ENCODE results near the gene IHH.

IHH gene

DNA sequence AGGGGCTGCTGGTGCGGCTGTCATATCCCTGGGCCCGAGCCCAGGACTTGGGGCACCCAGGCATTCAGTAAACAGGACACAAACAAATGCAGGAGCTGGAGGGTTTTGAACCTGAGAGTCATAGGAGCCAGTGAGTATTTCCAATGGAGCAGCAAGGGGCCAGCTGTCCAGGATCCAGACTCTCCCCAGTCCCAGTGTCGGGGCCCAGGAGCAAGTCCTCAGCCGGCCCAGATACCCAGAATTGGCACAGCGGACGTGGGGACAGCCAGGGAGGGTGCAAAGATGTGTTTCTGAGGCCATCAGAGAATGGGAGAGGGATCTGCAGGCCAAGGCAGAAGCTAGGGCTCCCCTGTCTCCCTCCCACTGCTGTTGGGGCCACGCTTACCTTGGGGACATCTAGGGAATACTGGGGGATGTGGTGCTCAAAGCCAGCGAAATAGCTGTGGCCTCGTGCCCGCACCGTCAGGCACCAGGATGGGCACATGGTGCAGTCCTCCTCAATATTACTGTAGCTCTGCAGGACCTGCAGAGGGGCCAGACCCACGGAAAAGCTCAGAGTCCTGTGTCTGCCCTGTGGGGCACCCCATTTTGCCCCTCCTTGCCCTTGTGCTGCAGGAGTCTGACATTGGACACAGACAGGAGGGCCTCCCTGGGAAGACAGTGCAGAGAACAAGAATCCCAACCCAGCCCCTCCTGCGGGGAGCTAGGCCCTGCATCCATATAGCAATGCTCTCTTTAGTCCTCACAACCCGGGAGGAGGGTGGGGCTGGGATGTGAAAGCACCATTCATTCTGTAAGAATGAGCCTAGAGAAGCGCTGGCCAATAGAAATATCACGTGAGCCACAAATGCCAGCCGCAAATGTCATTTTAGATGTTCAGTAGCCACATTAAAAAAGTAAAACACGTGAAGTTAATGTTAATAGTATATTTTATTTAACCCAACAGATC is 34.8 kb downstream of the IHH start:
- no peaks in the 10 kb centered on the region for H3K4me1 ChIP-seq (ENCODE audit: control insufficient read depth in 1 of 2, insufficient read depth in 2 of 2, low read length in 2 of 2)
- no peak overlapping the region for H3K4me3 ChIP-seq (ENCODE audit: low read depth in 1 of 2, low read length in 2 of 2)
- H3K27ac ChIP-seq (ENCODE audit: low read length) = no peak overlapping the region
- H3K9me3 ChIP-seq (ENCODE audit: control insufficient read depth in 1 of 2, low read length in 2 of 2) = no peaks in the 10 kb centered on the region
- H3K27me3 ChIP-seq (ENCODE audit: low read depth, low read length) = no peaks in the 10 kb centered on the region
- H3K36me3 ChIP-seq (ENCODE audit: control insufficient read depth in 1 of 2, insufficient read depth in 2 of 2, low read length in 2 of 2) = no peaks in the 10 kb centered on the region

DNA sequence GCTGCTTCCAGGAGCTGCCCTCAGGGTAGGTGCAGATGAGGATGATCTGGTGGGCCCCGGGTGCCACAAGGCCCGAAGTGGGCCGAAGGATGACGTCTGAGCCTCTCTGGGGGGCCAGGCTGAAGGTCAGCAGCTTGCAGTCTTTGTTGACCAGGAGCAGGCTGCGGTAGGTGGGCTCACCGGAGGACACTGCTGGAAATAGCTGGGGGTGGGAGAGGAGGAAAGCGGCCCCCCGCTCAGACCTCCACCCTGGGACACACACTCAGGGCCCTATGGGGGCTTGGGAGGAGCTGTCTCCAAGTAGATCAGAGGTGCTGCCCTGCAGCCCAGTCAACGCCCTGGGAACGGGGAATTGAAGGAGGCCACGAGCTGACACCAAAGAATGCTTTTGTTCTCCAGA is 36.7 kb downstream of the IHH start:
- no peaks in the 10 kb centered on the region for H3K4me1 ChIP-seq (ENCODE audit: control insufficient read depth in 1 of 2, insufficient read depth in 2 of 2, low read length in 2 of 2)
- H3K36me3 ChIP-seq (ENCODE audit: control insufficient read depth in 1 of 2, insufficient read depth in 2 of 2, low read length in 2 of 2) = no peaks in the 10 kb centered on the region
- H3K27ac ChIP-seq (ENCODE audit: low read length) = no peak overlapping the region
- no peaks in the 10 kb centered on the region for H3K27me3 ChIP-seq (ENCODE audit: low read depth, low read length)
- no peak overlapping the region for H3K4me3 ChIP-seq (ENCODE audit: low read depth in 1 of 2, low read length in 2 of 2)
- no peaks in the 10 kb centered on the region for H3K9me3 ChIP-seq (ENCODE audit: control insufficient read depth in 1 of 2, low read length in 2 of 2)

DNA sequence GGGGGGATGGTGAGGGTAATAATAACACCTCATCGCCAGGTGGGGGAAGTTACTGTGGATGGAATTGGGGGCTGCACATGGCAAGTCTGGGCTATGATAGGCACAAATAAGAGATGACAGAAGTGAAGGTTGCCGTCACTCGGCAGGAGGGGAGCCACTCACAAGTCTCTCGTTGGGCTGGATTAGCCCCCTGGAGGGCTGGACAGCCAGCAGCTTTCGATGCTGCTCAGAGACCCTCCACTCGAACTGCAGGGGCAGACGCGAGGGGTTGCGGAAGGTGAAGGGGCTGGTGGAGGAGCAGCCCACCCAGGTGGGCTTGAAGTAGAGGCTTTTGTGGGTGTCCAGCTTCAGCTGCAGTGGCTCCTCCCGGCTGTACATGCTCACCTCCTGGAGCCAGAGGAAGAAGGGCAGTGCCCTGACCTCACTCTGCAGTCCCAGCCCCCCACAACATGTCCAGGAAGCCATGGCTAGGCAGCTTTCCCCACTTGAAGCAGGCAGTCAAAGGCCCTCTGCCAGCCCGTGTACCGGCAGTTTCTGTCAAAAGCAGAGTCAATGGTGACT is 37.6 kb downstream of the IHH start:
- Histone ChIP-seq H3K36me3 (ENCODE audit: control insufficient read depth in 1 of 2, insufficient read depth in 2 of 2, low read length in 2 of 2) (no peaks in the 10 kb centered on the region), H3K4me1 (ENCODE audit: control insufficient read depth in 1 of 2, insufficient read depth in 2 of 2, low read length in 2 of 2) (no peaks in the 10 kb centered on the region), H3K27me3 (ENCODE audit: low read depth, low read length) (no peaks in the 10 kb centered on the region), H3K4me3 (ENCODE audit: low read depth in 1 of 2, low read length in 2 of 2) (no peak overlapping the region), H3K9me3 (ENCODE audit: control insufficient read depth in 1 of 2, low read length in 2 of 2) (no peaks in the 10 kb centered on the region), H3K27ac (ENCODE audit: low read length) (no peak overlapping the region)

DNA sequence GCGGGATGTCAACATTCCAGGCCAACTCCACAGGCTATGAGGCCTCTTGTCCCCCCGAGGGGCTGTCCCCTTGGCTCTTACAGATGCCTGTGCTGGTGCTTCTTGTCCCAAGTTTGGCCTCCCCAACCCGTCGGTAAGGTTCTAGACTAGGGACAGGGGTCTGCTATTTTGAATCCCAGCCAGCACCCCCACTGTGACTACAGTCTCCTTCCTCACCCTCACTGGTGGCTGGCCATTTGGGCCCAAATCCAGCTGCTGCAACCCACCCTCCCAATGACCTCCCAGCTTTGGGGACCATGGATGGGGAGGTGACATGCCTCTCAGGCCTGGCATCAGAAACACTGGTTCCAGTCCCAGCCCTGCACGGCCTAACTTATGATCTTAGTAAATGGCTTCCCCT is 38.1 kb downstream of the IHH start:
- H3K4me1 ChIP-seq (ENCODE audit: control insufficient read depth in 1 of 2, insufficient read depth in 2 of 2, low read length in 2 of 2) = no peaks in the 10 kb centered on the region

GRCh38 chr2:219022041-219022440 is 38.7 kb downstream of the IHH start:
- Histone ChIP-seq H3K27ac (ENCODE audit: low read length) (no peak overlapping the region), H3K27me3 (ENCODE audit: low read depth, low read length) (no peaks in the 10 kb centered on the region), H3K4me1 (ENCODE audit: control insufficient read depth in 1 of 2, insufficient read depth in 2 of 2, low read length in 2 of 2) (no peaks in the 10 kb centered on the region), H3K36me3 (ENCODE audit: control insufficient read depth in 1 of 2, insufficient read depth in 2 of 2, low read length in 2 of 2) (no peaks in the 10 kb centered on the region), H3K9me3 (ENCODE audit: control insufficient read depth in 1 of 2, low read length in 2 of 2) (no peaks in the 10 kb centered on the region), H3K4me3 (ENCODE audit: low read depth in 1 of 2, low read length in 2 of 2) (no peak overlapping the region)

More for the DNA sequence above, 38.1 kb downstream of the IHH start:
- no peak overlapping the region for H3K4me3 ChIP-seq (ENCODE audit: low read depth in 1 of 2, low read length in 2 of 2)
- no peaks in the 10 kb centered on the region for H3K27me3 ChIP-seq (ENCODE audit: low read depth, low read length)
- no peak overlapping the region for H3K27ac ChIP-seq (ENCODE audit: low read length)
- no peaks in the 10 kb centered on the region for H3K36me3 ChIP-seq (ENCODE audit: control insufficient read depth in 1 of 2, insufficient read depth in 2 of 2, low read length in 2 of 2)
- H3K9me3 ChIP-seq (ENCODE audit: control insufficient read depth in 1 of 2, low read length in 2 of 2) = no peaks in the 10 kb centered on the region

- H3K27ac ChIP-seq (ENCODE audit: low read length) = no peak overlapping the region
These were observed 39.1 kb downstream of the IHH start for GRCh38 chr2:219021591-219021990.

DNA sequence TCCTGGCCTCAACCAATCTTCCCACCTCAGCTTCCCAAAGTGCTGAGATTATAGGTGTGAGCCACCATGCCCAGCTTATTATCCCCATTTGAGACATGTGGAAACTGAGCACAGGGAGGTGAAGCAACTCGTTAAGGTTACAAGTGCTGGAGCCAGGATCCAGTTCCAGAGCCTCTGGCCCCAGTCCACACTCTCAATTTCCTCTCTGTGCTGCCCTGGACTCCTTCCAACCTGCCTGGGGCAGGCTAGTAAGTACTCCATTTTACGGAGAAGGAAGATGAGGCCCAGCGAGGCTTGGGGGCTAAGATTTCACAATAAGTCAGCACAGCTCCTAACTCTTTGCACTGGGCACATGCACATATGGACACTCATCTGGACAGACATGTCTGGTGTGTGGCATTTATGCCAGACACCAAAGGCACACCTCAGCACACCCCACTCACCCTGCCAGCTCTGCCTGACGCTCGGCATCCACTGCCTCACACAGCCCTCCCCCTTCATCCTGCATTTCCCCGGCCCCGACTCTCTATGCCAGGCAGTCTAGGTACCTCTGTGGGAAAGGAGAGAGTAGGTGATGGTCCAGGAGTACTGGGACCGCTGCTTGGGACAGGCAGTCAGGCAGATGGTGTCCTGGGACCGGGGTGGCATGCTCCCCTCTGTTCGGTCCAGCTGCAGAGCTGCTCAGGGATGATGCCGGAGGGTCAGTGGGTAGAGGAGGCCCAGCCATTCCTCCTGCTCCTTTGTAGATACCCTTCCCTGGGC is 39.9 kb downstream of the IHH start:
- Histone ChIP-seq H3K4me3 (ENCODE audit: low read depth in 1 of 2, low read length in 2 of 2) (no peak overlapping the region), H3K4me1 (ENCODE audit: control insufficient read depth in 1 of 2, insufficient read depth in 2 of 2, low read length in 2 of 2) (no peaks in the 10 kb centered on the region), H3K36me3 (ENCODE audit: control insufficient read depth in 1 of 2, insufficient read depth in 2 of 2, low read length in 2 of 2) (no peaks in the 10 kb centered on the region), H3K27ac (ENCODE audit: low read length) (no peak overlapping the region), H3K27me3 (ENCODE audit: low read depth, low read length) (no peaks in the 10 kb centered on the region), H3K9me3 (ENCODE audit: control insufficient read depth in 1 of 2, low read length in 2 of 2) (no peaks in the 10 kb centered on the region)

More at GRCh38 chr2:219021591-219021990, 39.1 kb downstream of the IHH start:
- H3K4me1 ChIP-seq (ENCODE audit: control insufficient read depth in 1 of 2, insufficient read depth in 2 of 2, low read length in 2 of 2) = no peaks in the 10 kb centered on the region
- no peaks in the 10 kb centered on the region for H3K9me3 ChIP-seq (ENCODE audit: control insufficient read depth in 1 of 2, low read length in 2 of 2)
- H3K36me3 ChIP-seq (ENCODE audit: control insufficient read depth in 1 of 2, insufficient read depth in 2 of 2, low read length in 2 of 2) = no peaks in the 10 kb centered on the region
- no peak overlapping the region for H3K4me3 ChIP-seq (ENCODE audit: low read depth in 1 of 2, low read length in 2 of 2)
- no peaks in the 10 kb centered on the region for H3K27me3 ChIP-seq (ENCODE audit: low read depth, low read length)

GRCh38 chr2:219019436-219019835 is 41.3 kb downstream of the IHH start:
- H3K9me3 ChIP-seq (ENCODE audit: control insufficient read depth in 1 of 2, low read length in 2 of 2) = no peaks in the 10 kb centered on the region
- H3K36me3 ChIP-seq (ENCODE audit: control insufficient read depth in 1 of 2, insufficient read depth in 2 of 2, low read length in 2 of 2) = no peaks in the 10 kb centered on the region
- no peaks in the 10 kb centered on the region for H3K4me1 ChIP-seq (ENCODE audit: control insufficient read depth in 1 of 2, insufficient read depth in 2 of 2, low read length in 2 of 2)
- H3K4me3 ChIP-seq (ENCODE audit: low read depth in 1 of 2, low read length in 2 of 2) = no peak overlapping the region
- H3K27me3 ChIP-seq (ENCODE audit: low read depth, low read length) = no peaks in the 10 kb centered on the region
- H3K27ac ChIP-seq (ENCODE audit: low read length) = no peak overlapping the region

GRCh38 chr2:219018726-219019125 is 42.0 kb downstream of the IHH start:
- H3K36me3 ChIP-seq (ENCODE audit: control insufficient read depth in 1 of 2, insufficient read depth in 2 of 2, low read length in 2 of 2) = no peaks in the 10 kb centered on the region
- H3K27ac ChIP-seq (ENCODE audit: low read length) = no peak overlapping the region
- H3K9me3 ChIP-seq (ENCODE audit: control insufficient read depth in 1 of 2, low read length in 2 of 2) = no peaks in the 10 kb centered on the region
- no peaks in the 10 kb centered on the region for H3K27me3 ChIP-seq (ENCODE audit: low read depth, low read length)
- H3K4me3 ChIP-seq (ENCODE audit: low read depth in 1 of 2, low read length in 2 of 2) = no peak overlapping the region
- H3K4me1 ChIP-seq (ENCODE audit: control insufficient read depth in 1 of 2, insufficient read depth in 2 of 2, low read length in 2 of 2) = no peaks in the 10 kb centered on the region

GRCh38 chr2:219018286-219018685 is 42.4 kb downstream of the IHH start:
- Histone ChIP-seq H3K4me3 (ENCODE audit: low read depth in 1 of 2, low read length in 2 of 2) (no peak overlapping the region), H3K27me3 (ENCODE audit: low read depth, low read length) (no peaks in the 10 kb centered on the region), H3K27ac (ENCODE audit: low read length) (no peak overlapping the region), H3K36me3 (ENCODE audit: control insufficient read depth in 1 of 2, insufficient read depth in 2 of 2, low read length in 2 of 2) (no peaks in the 10 kb centered on the region), H3K4me1 (ENCODE audit: control insufficient read depth in 1 of 2, insufficient read depth in 2 of 2, low read length in 2 of 2) (no peaks in the 10 kb centered on the region), H3K9me3 (ENCODE audit: control insufficient read depth in 1 of 2, low read length in 2 of 2) (no peaks in the 10 kb centered on the region)

- H3K9me3 ChIP-seq (ENCODE audit: control insufficient read depth in 1 of 2, low read length in 2 of 2) = no peaks in the 10 kb centered on the region
- H3K27me3 ChIP-seq (ENCODE audit: low read depth, low read length) = no peaks in the 10 kb centered on the region
- no peak overlapping the region for H3K4me3 ChIP-seq (ENCODE audit: low read depth in 1 of 2, low read length in 2 of 2)
- H3K36me3 ChIP-seq (ENCODE audit: control insufficient read depth in 1 of 2, insufficient read depth in 2 of 2, low read length in 2 of 2) = no peaks in the 10 kb centered on the region
- no peak overlapping the region for H3K27ac ChIP-seq (ENCODE audit: low read length)
- no peaks in the 10 kb centered on the region for H3K4me1 ChIP-seq (ENCODE audit: control insufficient read depth in 1 of 2, insufficient read depth in 2 of 2, low read length in 2 of 2)
These were observed 43.4 kb downstream of the IHH start for GRCh38 chr2:219017201-219017931.
